Esophagus muscularis mucosa (tissue), 4 donors: ENCODE measurements around the gene MMP12. TPM values are rescaled to one million over a fixed set of nuclear protein-coding genes. Genes with fewer than 3 reads are reported as not detected.
"Not testable (repeated sequence)": the region's sequence is repeated elsewhere in the genome, so short reads cannot be mapped to it uniquely, and the experiment has no call there.

ENCODE experiments used
- DNase-seq: peaks from one replicate; pipeline ENCODE4 v3.0.0-alpha.2; 2017; ENCODE audit errors: extremely low spot score
- H3K27ac ChIP-seq, 4 donors: fragments of 200-600 bp; sonication (generic); replicated peaks in 1 of 4; 1 replicate in 3 of 4; 2 replicates in 1 of 4; pipeline ENCODE4 v1.5.1; 2016 to 2019; ENCODE audit warnings: mild to moderate bottlenecking in 1 of 4
- H3K27me3 ChIP-seq, 4 donors: fragments of 200-600 bp; sonication (generic); one replicate each; pipeline versions ENCODE4 v1.5.1 to v1.6.0; 2016 to 2019
- H3K36me3 ChIP-seq, 4 donors: fragments of 200-600 bp; sonication (generic); one replicate each; pipeline ENCODE4 v1.5.1; 2016 to 2019
- H3K4me1 ChIP-seq, 4 donors: fragments of 200-600 bp; sonication (generic); one replicate each; pipeline ENCODE4 v1.5.1; 2016 to 2019
- H3K4me3 ChIP-seq, 4 donors: fragments of 200-600 bp; sonication (generic); 1 replicate in 2 of 4; 2 replicates in 2 of 4; pipeline ENCODE4 v1.5.1; 2016 to 2019; ENCODE audit warnings: mild to moderate bottlenecking in 4 of 4, moderate library complexity in 1 of 4
- H3K9me3 ChIP-seq, 4 donors: fragments of 200-600 bp; sonication (generic); 1 replicate in 3 of 4; 2 replicates in 1 of 4; pipeline ENCODE4 v1.5.1; 2016 to 2019
- CTCF ChIP-seq, 3 experiments: fragments of 200-600 bp in 2 of 3; fragments of 450-650 bp in 1 of 3; sonication (generic) in 2 of 3; IDR thresholded peaks; one replicate each; pipeline ENCODE4 v1.5.1; 2017 to 2019; ENCODE audit warnings: antibody characterized with exemption in 3 of 3, mild to moderate bottlenecking in 2 of 3, moderate library complexity in 1 of 3
- EP300 ChIP-seq: sonication (generic); formaldehyde crosslinking; IDR thresholded peaks from one replicate; pipeline ENCODE4 v1.6.1; 2017; ENCODE audit warnings: antibody characterized with exemption
- POLR2A ChIP-seq: fragments of 450-650 bp; IDR thresholded peaks from one replicate; pipeline ENCODE4 v1.6.1; 2017; ENCODE audit warnings: antibody characterized with exemption, moderate library complexity, mild to moderate bottlenecking, low read depth
- POLR2AphosphoS5 ChIP-seq, 2 donors: sonication (generic); formaldehyde crosslinking; IDR thresholded peaks; one replicate each; pipeline ENCODE4 v1.6.1; 2017; ENCODE audit warnings: antibody characterized with exemption in 2 of 2
- WGBS: methylation state at CpG from one replicate; pipeline ENCODE4 v1.1.5; 2018; 5-methylcytosine and 5-hydroxymethylcytosine counted together
- intact Hi-C: fragments of 100-400 bp; cut with DNase I; formaldehyde crosslinking; loops from one replicate; pipeline ENCODE4 v1.15.1; 2023
- total RNA-seq, 4 donors: library from RNA; depleted of rRNA; stranded (reverse); fragments of >200 nt; gene quantifications; one replicate each; pipeline versions ENCODE4 v1.1.0 to v1.2.1, GENCODE V29; 2016

The MMP12 gene
- total RNA-seq, 4 donors from 2014 or later, result not detected

GRCh38 chr11:102879801-102880200 is 5.0 kb upstream of the MMP12 start:
- 72% methylated on average over 5 of the region's 5 CpGs for WGBS
- intact Hi-C loops, result no loop called here
- TF ChIP-seq CTCF (IDR thresholded peaks at IDR 0.05) (no peak), POLR2A (no peak), EP300 (no peak), POLR2AphosphoS5 (IDR thresholded peaks at IDR 0.05) (no peak)

GRCh38 chr11:102878595-102878994 is 3.8 kb upstream of the MMP12 start:
- TF ChIP-seq POLR2A (no peak), CTCF (IDR thresholded peaks at IDR 0.05) (no peak), POLR2AphosphoS5 (IDR thresholded peaks at IDR 0.05) (no peak), EP300 (no peak)
- Histone ChIP-seq H3K4me1 (no peaks in the 10 kb centered on the region), H3K4me3 (no peak overlapping the region), H3K36me3 (no peaks in the 10 kb centered on the region), H3K27me3 (no peaks in the 10 kb centered on the region), H3K9me3 (no peaks in the 10 kb centered on the region), H3K27ac (no peak overlapping the region)
- intact Hi-C loops, result no loop called here
- DNase-seq, result no peak
- WGBS, result 83% methylated on average over 2 of the region's 2 CpGs

More at GRCh38 chr11:102879801-102880200, 5.0 kb upstream of the MMP12 start:
- Histone ChIP-seq H3K4me1 (no peaks in the 10 kb centered on the region), H3K4me3 (no peak overlapping the region), H3K27me3 (no peaks in the 10 kb centered on the region), H3K36me3 (no peaks in the 10 kb centered on the region), H3K27ac (no peak overlapping the region), H3K9me3 (no peaks in the 10 kb centered on the region)
- no peak for DNase-seq

- H3K27ac ChIP-seq, DNase-seq, H3K36me3 ChIP-seq, H3K27me3 ChIP-seq, H3K4me1 ChIP-seq, intact Hi-C loops, H3K4me3 ChIP-seq, H3K9me3 ChIP-seq: not testable (repeated sequence)
- 89% methylated on average over 8 of the region's 8 CpGs for WGBS
These were observed 5.3 kb downstream of the MMP12 start for GRCh38 chr11:102869354-102869964.

GRCh38 chr11:102868339-102868738 is 6.4 kb downstream of the MMP12 start:
- intact Hi-C loops, result no loop called here
- no peak overlapping the region for H3K27ac ChIP-seq
- no peaks in the 10 kb centered on the region for H3K36me3 ChIP-seq
- 52% methylated on average over 3 of the region's 3 CpGs for WGBS
- no peaks in the 10 kb centered on the region for H3K27me3 ChIP-seq
- no peak for DNase-seq
- H3K4me1 ChIP-seq, result no peaks in the 10 kb centered on the region
- no peak overlapping the region for H3K4me3 ChIP-seq
- no peaks in the 10 kb centered on the region for H3K9me3 ChIP-seq
- TF ChIP-seq CTCF (IDR thresholded peaks at IDR 0.05) (no peak), POLR2A (no peak), EP300 (no peak), POLR2AphosphoS5 (IDR thresholded peaks at IDR 0.05) (no peak)

- 77% methylated on average over 1 of the region's 1 CpG for WGBS
These were observed 10.1 kb downstream of the MMP12 start for GRCh38 chr11:102864724-102865123.

More at GRCh38 chr11:102864724-102865123, 10.1 kb downstream of the MMP12 start:
- Histone ChIP-seq H3K27me3 (no peaks in the 10 kb centered on the region), H3K4me3 (no peak overlapping the region), H3K9me3 (no peaks in the 10 kb centered on the region), H3K4me1 (no peaks in the 10 kb centered on the region), H3K27ac (no peak overlapping the region), H3K36me3 (no peaks in the 10 kb centered on the region)
- no peak for DNase-seq
- intact Hi-C loops, result no loop called here
- TF ChIP-seq POLR2AphosphoS5 (IDR thresholded peaks at IDR 0.05) (no peak), POLR2A (no peak), EP300 (no peak), CTCF (IDR thresholded peaks at IDR 0.05) (no peak)
